Inflammatory macrophage (primary cell): ENCODE measurements around the gene GEMIN4.

Experiments used
- DNase-seq, 2 donors: peaks; one replicate each; pipeline ENCODE4 v3.0.0-alpha.2; 2020 to 2022

GEMIN4 gene

GRCh38 chr17:740240-741017 is 11.6 kb downstream of the GEMIN4 start:
- peak; percentile 88 to 90 for DNase-seq

GRCh38 chr17:737561-738113 is 14.4 kb downstream of the GEMIN4 start:
- DNase-seq = no peak

DNA sequence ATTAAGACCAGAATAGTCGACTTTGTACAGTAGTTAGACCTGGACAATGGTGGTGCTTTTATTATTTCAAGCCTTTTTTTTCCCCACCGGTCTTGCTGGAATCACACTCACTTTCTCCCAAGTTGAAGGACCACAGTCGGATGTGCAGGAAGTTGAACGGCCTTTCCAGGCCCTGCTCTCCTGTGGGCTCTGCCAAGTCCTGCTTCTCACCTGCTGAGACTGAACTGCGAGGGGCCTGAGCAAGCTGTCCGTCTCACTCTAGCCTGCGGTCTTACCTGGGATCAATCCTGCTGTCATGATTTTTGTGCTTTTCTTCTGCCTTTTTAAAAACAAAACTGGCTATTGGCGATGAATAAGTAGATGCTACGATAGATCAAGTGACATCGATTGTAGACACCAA is 18.3 kb downstream of the GEMIN4 start:
- DNase-seq = no peak

GRCh38 chr17:732902-733720 is 19.0 kb downstream of the GEMIN4 start:
- DNase-seq = peak in 1 of 2 donors; percentile 8

- DNase-seq = peak; percentile 22 to 46
These were observed 19.8 kb downstream of the GEMIN4 start, which contains the start of gene TLCD3A for GRCh38 chr17:732067-732901. TSS of gene TLCD3A (plus strand) at chr17:732596. CDS start at chr17:732648, 52 bp downstream.

- DNase-seq = no peak
These were observed 20.4 kb downstream of the GEMIN4 start for GRCh38 chr17:731644-732066.

- DNase-seq = no peak
These were observed 23.2 kb downstream of the GEMIN4 start for GRCh38 chr17:728911-729310.

GRCh38 chr17:726271-726919 is 25.7 kb downstream of the GEMIN4 start:
- DNase-seq = no peak

GRCh38 chr17:725746-726145 is 26.3 kb downstream of the GEMIN4 start:
- DNase-seq = no peak

DNA sequence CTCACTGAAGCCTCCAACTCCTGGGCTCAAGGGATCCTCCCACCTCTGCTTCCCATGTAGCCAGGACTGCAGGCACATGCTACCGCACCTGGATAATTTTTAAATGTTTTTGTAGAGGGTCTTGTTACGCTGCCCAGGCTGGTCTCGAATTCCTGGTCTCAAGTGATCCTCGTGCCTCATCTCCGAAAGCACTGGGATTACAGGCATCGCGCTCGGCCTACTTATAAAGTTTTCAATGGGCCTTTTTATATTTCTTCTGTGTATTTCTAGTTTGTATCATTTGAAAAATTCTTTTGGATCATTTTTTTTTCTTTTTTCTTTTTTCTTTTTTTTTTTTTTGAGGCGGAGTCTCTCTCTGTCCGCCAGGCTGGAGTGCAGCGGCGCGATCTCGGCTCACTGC is 27.0 kb downstream of the GEMIN4 start:
- DNase-seq = no peak

- DNase-seq = no peak
These were observed 30.5 kb downstream of the GEMIN4 start for GRCh38 chr17:721540-721937.

DNA sequence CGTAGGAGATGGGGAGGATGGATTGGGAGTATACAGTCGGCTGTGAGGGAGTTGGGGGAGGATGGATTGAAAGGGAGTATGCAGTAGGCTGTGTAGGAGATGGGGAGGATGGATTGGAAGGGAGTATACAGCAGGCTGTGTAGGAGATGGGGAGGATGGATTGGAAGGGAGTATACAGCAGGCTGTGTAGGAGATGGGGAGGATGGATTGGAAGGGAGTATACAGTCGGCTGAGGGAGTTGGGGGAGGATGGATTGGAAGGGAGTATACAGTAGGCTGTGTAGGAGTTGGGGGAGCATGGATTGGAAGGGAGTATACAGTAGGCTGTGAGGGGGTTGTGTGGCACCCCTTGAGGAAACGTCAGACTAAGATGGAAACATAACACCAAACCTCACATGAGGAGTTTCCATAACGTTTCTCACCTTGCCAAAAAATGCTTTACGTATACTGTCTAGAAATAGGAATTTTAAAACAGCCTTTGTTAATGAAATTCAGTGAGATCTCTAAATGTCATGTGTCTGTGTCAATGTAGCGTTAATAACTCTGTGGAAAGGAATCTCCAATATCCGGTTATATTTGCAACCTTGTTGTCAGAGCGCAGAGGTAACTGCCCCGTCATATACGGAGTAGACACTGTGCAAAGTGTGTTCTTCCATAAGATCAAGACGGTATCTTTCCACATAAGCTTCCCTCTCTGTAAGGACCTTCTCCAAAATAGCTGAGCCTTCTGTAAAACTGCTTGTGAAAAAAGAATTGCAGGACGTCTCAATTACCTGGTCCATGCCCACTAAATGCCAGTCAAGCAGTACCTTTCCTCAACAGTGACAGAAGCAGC is 31.1 kb downstream of the GEMIN4 start:
- DNase-seq = no peak

DNA sequence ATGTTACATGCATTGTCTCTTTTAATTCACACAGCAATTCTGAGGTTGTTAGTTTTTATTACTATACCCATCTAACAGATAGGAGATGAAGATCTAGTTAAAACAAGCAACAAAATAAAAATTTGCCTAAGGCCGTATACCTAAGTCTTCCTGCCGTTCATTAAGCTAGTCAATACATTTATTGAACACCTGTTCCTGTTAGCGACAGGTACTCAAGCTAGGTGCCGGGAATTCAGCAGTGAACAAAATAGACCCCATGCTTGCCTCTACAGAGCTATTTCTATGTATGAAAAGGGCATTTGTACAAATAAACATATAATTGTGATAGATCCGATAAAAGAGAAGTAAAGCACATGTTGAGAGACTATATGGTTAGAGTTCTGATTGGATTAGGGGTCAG is 34.0 kb downstream of the GEMIN4 start:
- no peak for DNase-seq

DNA sequence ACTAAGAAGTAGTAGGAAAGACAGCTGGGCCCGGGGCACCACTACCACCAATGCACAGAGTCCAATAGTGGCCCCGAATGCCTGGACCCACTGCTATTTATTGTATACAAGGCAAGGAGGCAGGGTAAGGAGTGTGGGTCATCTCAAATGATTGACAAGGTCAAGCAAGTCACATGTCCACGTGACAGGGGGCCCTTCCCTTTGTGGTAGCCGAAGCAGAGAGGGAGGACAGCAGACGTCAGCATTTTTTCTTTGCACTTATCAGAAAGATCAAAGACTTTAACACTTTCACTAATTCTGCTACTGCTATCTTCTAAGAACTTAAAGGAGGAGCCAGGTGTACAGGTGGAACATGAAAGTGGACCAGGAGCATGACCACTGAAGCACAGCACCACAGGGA is 43.9 kb downstream of the GEMIN4 start:
- DNase-seq = no peak

- no peak for DNase-seq
These were observed 46.2 kb downstream of the GEMIN4 start for GRCh38 chr17:705863-706262.

DNA sequence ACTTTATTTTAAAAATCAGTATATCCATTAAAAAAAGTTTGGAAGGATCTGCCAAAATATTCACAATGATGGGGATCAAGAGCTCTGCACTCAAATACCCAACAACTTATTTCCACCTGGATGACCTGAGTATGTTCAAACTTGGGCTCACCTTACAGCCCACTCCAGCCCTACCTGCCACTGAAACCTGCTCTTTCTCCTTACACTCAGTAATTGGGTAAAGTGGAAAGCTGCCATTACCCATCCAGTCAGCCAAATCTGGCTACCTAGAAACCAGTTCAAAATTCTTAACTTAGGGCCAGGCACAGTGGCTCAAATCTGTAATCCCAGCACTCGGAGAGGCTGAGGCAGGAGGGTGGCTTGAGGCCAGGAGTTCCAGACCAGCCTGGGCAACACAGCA is 47.1 kb downstream of the GEMIN4 start:
- no peak for DNase-seq

DNA sequence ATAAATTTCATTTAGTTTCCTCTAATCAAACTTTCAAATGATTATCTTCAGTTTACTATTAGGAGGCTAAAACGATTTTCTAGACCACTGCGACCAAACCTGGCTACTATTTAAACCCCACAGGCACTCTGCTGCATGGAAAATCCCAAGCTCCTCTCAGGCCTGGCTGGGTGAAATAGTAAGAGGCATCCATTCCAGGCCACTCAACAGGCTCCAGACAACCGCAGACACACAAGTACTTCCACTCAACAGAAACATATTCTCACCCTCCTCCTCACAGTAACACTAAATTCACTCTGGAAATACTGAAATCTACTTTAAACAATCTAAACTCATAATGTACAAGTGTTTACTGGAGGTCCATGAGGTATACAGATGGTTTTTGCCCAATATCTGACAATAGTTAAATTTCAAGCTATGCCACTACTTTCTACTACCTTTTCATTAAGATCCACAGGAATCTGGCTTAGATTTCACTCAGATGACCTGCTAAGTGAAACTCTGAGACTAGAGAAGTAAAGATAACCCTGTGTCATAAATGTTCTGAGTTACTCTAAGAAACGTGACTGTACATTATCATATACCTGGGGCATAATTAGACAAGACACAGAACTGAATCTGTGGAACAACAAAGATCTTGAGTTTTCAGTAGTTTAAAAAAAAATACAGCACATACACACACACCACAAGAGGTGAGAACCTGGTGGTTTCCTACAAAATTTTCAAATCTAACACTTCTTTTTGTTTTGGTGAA is 47.8 kb downstream of the GEMIN4 start:
- DNase-seq = no peak

DNA sequence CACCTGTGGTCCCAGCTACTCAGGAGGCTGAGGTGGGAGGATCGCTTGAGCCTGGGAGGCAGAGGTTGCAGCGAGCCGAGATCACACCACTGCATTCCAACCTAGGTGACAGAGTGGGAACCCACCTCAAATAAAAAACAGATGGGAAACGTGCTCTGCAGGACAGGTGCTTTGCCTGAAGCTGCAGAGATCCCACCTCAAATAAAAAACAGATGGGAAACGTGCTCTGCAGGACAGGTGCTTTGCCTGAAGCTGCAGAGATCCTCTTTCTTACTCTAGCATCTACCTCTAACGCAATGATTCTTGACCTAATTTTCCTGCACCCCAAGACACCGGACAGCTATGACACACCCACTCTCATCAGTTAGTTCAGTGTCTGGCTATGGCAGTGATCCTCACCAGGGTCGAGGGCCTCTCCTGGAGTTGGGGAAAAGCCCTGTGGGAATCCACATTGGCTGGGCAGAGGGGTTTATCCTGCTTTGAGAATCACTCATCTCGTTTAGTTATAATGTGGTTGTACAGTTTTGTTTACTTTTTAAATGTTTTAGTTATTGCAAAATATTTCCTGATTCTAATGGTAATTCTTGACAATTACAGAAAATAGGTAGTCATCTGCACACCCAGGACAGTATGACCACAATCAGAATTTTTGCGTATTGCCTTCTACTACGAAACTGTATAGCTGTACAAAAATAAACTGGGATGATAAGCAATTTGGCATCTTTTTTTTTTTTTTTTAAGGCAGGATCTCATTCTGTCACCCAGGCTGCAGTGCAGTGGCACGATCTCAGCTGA is 48.8 kb downstream of the GEMIN4 start:
- no peak for DNase-seq

DNA sequence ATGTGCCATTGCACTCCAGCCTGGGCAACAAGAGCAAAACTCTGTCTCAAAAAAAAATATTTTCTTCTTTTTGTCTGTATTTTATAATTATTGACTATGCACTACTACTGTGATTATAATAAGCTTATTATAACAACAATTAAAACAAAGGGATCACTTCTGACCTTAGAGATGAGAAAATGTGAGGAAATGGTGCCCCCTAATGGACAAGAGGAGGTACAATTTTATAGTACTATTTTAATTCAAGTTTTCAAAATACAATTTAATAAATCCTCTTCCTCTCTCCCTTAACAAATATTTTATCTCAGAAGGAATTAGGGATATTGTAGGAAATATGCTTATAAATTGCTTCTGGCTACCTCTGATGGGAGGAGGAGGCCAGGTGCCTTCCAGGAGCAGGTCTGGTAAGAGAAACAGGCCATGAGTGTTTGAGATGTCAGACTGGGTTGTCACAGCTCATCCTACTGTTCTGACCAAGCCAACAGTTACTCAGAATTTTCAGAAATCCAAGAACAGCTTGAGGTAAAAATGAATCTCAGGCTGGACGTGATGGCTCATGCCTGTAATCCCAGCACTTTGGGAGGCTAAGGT is 51.5 kb downstream of the GEMIN4 start:
- peak in 1 of 2 donors; percentile 24 for DNase-seq
